NCI-H446 (cell line): ENCODE results near the gene LARGE1.
"Not testable (repeated sequence)": the region's sequence is repeated elsewhere in the genome, so short reads cannot be mapped to it uniquely, and the experiment has no call there.

Experiments
- DNase-seq, 2 experiments: peaks; one replicate each; lab custom pipeline; 2025; lab: John Stamatoyannopoulos, UW

The LARGE1 gene

DNA sequence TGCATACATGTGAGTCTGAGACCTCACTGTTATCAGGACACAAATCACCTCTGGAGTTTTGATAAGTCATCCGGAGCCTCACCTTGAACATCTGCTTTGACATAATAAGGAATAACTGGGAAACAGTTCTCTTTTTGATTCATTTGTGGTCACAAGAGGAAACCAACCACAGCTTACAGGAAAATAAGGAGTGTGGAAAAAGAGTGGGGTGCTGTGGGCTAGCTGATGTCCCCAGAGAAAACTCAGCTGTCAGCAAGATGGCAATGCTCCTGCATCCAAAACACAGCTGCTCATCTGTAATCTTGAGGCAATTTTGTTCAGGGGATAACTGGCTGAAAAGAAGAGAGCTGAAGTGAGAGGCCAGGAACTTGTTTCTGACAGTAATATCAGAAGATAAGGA is 445.7 kb downstream of the LARGE1 start:
- DNase-seq, result no peak

DNA sequence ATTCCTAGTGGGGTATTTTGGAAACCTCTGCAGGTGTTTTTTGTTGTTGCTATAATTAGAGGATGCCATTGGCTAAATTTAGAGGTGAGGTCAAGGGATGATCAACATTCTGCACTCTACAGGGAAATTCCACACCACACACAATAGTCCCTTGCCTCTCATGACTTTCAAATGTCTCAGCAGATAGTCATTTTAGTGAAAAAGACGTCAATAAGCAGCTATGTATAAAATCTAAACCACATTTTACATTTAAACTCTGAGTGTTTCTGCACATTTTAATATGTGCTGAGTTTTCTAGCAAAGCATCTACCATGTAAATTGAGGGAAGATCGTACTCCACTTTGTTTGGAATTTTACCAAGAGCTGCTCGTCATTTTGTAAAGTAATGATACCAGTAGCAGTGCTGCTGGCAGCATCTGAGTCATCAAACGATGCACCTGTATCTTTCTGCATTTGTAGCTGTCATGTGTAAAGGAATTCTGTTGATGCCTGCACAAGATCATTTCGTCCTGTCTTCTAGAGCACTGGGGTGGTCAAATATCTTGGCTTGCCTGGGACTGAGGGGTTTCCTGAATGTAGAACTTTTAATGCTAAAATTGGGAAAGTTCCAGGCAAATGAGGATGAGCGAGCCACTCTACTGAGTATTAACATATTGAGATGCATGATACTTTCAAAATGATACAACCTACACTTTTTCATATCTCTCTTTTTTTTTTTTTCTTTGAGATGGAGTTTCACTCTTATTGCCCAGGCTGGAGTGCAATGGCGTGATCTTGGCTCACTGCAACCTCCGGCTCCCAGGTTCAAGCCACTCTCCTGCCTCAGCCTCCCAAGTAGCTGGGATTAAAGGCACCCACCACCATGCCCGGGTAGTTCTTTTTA is 447.6 kb downstream of the LARGE1 start:
- DNase-seq, result no peak

DNA sequence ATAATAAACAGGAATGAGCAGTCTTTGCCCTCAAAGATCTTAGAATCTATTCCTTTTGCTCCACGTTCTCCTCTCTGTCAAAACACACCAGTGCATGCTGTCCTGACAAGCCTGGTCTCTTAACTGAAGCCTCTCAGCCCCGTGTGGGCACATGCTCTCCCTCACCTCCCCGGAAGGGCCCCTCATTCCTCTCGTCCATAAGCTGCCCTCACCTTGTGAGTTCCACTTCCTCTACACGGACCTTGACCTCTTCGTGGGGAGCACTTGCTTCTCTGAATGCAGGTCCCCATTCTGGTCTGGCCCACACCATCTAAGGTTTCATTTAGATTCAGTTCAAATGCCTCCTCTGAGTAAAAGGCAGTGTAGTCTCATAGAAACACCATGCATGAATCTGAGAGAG is 449.8 kb downstream of the LARGE1 start:
- DNase-seq, result no peak

DNA sequence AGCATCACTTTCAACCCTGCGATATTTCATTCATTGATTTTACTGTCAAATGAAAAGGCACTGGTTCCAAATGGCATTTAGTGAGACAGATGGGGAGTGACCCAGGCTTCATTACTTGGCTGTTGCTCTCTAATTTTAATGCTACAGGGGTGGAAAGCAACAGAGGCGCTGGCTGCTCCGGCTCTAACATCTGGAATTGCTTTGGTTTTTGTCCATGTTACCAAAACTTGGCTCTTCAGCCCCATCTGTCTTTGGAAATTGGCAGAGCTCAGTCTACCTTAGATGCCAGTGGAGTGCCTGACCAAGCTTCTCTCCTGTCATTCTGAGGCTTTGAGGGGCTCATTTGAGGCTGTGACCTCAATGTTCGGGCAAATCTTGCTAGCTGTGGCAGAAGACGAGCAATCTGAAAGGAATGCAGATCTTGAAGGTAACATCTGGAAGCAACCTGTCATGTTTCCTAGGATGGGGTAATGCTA is 452.6 kb downstream of the LARGE1 start:
- no peak for DNase-seq

DNA sequence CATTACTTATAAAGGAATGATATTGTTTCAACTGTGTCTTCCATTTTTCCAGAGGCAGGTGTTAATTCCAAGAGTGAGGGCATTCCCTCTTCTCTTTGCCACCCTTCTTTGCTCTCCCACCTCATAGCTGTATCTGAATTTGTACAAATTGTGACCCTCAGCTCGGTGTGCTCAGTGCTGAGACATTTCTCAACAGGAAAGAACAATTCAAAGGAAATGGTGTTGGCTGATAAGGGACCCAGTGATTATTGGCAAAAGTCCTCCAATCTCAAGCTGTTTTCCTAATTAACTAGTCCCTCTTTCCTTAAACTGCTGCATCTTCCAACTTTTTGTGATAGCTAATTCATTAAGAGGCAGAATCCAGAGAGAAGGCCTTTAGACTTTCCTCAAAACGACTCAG is 453.2 kb downstream of the LARGE1 start:
- no peak for DNase-seq

DNA sequence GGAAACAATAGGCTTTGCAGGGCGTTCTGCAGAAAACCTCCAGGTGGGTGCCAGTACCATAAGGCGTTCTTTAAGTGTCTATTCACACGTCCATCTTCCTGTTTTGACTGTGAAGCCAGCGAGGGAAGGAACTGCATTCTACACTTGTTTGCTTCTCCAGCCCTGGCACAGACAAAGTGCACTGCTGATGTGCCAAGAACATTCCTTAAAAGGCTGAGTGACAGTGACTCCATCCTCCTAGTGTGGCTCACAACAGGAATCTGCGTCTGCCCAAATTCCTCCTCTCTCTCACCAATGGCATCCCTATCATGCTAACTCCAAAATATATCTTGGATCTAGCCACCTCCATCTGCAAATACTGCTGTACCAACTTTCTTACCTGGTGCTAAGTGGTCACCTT is 454.7 kb downstream of the LARGE1 start:
- DNase-seq, result no peak

DNA sequence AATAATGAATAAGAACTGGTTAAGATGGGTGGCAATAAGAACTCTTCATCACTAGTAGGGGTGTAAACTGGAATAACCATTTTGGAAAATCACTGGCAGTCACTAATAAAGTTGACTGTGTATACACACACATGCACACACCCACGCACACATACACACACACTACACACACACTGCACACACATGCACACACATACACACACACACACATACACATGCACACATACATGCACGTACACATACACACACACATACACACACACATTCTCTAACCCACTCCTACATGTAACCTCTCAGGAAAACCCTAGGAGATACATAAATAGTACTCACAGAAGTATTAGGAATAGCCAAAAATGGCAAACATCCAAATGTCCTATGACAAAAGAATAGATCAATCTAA is 455.6 kb downstream of the LARGE1 start:
- no peak for DNase-seq

DNA sequence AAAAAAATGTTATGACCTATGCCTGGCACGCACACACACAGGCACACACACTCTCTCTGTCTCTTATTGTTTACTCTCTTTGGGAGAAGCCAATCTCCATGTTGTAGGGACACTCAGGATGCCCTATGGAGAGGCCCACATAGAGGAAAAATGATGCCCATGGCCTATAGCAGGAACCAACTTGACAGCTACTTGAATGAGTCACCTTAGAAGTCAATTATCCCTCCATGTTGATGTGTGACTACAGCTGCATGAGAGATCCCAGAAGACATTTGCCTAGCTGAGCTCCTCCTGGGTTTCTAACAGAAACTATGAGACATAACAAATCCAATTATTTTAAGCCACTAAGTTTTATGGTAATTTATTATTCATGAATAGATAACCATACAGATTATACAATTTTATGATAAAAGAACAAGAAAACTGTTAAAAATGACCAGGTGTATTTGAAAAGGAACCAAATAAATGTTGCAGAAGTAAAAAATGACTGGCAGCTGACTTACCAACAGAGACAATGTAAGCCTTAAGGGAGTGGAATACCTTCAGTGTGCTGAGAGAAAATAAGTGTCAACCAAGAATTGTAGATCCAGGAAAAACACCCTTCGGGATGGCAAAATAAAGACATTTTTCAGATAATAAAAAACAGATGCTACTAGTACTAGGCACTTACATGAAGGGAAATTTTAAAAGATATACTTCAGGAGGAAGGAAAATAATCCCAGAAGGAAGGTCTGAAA is 458.4 kb downstream of the LARGE1 start:
- DNase-seq, result no peak

DNA sequence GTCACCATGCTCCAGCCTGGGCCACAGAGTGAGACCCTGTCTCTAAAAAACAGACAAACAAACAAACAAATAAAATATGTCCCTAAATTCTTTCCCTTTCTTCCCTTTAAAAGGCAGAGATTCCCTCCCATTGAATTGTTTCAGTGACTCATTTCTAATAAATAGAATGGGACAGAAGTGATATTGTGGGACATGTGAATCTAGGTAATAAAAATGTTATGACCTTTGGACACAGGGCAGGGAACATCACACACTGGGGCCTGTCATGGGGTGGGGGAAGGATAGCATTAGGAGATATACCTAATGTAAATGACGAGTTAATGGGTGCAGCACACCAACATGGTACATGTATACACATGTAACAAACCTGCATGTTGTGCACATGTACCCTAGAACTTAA is 459.0 kb downstream of the LARGE1 start:
- not testable (repeated sequence) for DNase-seq

DNA sequence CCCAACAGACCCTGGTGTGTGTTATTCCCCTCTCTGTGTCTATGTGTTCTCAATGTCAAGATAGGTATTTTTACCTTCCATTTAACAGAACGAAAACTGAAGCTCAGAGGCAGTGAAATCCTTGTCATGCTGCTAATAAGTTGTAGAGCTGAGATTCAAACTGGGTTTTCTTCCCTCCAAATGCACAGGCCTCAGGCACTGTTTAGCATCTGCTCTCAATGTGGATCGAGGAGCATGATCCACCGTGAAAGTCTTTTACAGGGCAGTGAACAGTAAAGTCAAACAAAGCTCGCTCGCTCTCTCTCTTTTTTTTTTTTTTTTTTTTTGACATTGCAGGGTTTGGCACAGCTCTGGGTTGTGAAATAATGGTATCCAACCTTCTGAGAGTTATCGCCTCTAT is 461.1 kb downstream of the LARGE1 start:
- no peak for DNase-seq

DNA sequence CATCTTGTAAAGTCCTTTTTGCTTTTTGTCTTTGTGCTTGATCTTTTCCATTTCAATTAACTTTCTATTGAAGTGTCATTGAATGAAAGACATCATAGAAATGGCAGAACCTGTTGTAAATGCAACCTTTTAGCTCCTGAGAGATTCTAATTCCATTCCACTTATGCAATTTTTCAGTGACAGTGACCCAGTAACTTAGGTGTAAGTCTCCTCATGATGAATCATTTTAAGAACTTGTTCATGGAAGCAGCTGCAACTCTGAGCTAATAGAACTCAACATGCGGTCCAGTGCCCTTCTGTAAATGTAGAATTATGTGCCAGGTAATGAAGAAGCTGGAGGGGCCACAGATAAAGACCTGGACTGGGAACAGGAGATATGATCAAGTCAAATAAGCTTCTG is 463.8 kb downstream of the LARGE1 start:
- no peak for DNase-seq

DNA sequence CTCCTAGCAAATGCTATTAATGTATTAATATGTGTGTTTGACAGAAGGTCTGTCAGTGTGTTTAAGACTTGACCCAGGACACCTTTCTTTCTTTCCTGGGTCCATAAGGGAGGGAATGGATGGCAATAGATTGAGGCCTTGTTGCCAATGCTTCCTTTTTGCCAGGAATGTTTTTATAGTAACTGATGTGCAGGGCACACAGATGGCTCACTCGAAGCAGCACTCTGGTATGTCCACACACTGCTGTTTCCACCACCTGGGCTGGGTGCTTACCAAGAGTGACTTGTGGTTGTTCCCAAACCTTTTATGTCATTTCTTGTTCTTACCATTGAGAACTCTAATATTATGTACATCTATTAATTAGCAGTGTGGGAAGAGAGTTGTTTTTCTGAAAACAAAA is 465.2 kb downstream of the LARGE1 start:
- DNase-seq, result no peak

DNA sequence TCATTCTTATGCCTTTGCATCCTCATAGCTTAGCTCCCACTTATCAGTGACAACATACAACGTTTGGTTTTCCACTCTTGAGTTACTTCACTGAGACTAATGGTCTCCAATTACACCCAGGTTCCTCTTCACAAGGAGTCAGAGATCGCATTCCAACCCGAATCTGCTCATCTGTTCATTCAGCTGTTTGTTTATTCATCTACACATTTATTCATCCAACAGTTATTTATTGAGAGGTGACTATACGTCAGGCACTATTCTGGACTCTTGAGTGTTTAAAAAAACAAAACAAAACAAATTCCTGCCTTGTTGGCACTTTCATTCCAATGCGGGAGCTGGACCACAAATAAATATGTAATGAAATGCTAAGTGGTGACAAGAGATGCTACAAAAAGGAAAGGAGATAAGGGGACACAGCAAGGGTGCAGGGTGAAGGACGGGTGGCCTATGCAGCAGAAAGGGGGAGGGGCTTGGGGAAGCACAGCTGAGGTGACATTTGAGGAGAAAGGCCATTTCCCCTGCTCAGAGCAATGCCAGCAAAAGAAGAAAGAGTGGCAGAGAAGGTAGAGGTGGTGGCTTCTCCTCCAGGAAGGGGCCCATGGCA is 468.3 kb downstream of the LARGE1 start:
- no peak for DNase-seq

DNA sequence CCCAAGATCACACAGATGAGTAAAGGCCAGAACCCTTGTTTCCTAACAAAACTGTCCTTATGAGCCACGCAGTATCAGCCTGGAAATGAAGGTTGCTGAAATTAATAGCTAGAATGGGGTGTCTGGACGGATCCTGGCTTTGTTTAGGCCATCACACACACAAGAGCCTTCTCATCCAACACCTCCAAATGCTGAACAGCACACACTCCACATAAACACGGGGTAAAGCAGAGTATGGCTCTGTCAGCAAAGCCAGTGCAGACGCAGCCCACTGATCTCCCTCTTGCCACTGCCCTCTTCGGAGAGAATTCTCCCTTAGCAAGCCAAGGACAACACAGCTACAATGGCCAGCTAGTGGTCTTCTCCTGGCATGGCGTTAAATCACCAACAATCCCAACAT is 469.5 kb downstream of the LARGE1 start:
- DNase-seq, result no peak

DNA sequence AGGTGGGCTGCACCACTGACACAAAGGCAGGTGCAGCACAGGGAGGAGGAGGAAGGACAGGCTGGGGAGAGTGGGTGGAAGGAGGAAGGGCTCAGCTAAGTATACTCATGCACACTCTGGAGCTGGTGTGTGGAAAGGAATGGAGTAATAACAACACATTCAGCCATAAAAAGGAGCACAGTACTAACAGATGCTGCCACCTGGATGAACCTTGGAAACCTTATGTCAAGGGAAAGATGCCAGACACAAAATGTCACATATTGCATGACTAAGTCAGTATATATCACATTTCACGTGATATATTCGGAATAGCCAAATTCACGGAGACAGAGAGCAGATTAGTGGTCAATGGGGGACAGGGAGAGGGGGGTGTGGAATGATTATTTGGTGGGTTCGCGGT is 472.5 kb downstream of the LARGE1 start:
- no peak for DNase-seq

DNA sequence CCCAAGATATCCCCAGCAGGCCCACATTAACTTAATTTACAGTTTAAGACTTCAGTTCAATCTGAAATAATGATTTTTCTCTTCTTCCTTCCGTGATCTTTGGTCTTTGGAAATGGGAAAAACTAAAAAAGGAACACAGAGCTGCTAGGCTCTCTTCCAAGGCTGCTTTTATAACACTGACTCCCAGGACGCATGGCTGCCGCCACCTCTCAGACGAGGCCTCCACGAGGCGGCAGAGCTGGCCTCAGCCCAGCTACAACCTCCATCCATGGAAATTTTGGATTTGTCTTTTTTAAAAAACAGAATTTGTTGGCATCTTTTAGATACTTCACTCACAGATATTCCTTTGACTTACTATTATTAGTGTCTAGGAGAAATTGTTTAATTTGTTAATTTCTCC is 476.6 kb downstream of the LARGE1 start:
- no peak for DNase-seq

DNA sequence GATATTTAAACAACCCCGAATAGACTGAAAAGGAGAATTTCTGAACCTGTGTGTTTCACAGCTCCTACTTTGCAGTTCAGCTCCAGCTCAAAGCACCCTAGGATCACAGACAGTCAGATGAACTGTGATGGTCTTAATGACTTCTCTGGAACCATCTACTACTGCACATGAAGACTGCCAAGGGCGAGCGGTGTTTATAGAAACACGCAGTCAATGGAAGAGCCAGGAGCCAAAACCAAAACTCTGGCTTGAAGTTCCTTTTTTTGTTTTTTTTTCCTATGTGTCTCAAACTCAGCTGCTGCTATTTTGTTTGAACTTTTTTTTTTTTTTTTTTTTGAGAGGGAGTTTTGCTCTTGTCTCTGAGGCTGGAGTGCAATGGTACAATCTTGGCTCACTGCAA is 479.5 kb downstream of the LARGE1 start:
- no peak for DNase-seq

DNA sequence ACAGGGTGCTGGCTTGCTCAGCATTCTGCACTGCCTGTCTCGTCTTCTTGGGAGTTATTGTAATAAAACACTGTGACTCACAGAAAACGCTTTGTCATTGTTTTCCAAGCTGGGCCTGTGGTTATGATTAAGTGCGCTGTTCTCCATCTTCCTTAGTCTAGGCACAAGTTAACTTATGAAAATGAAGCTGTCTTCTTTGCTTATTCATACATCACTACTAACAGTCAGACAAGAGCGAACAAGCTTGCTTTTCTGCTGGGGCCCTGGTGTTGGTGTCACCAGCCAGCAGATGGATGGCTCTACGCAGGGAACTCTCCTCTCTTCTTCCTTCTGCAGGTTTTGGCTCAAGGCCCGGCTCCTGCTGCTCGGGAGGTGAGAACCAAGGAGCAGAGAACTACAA is 482.0 kb downstream of the LARGE1 start:
- no peak for DNase-seq

DNA sequence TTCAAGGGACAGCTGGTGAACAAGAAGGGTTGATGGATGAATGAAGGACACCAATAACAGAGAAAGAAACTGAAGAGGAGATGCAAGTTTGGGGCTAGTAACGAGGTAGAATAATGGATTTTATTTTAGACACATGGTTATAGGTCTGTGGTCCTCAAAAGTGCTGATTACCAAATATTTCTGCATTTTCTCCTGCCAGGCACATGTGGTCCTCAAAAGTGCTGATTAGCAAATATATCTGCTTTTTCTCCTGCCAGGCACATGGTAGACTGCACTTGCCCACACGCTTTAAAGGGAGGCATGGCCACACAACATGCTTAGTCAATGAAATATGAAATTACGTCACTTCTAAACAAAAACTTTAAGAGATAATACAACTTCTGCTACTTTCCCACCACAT is 489.0 kb downstream of the LARGE1 start:
- DNase-seq, result no peak

DNA sequence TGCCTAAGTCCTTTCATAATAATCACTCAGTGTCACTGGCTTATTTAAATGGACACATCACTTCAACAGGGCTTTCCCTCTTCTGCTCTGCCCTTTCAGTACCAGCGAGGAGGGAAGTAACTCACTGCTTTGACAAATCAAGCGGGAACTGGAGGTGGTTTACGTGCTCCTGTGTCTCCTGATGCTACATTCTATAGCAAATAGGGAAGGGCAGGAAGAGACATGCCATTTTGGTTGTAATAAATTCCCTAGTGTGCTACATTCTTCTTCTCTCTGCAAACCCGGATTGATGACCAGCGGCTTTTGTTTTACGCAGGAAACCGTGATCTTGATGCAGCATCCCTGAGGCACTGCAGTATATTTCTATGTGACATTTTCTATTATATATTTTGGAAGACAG is 491.0 kb downstream of the LARGE1 start:
- no peak for DNase-seq

DNA sequence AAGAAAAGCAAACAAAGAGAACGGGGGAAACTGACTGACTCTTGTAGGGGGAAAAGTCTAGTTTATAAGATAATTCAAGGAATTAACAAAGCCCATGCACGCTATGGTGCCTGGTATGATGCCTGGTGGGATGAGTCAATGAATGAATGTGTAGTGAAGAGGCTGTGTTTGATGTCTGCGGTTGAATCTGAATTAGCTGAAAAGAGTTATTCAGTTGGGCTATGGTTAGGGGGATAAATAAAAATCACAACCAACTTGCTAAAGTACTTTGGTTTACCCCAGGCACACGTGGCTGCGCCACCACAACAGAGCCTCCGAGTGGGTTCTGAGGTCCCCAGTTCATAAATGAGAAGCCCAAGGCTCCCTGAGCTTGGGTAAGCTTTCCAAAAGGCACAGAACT is 492.8 kb downstream of the LARGE1 start:
- DNase-seq, result no peak

DNA sequence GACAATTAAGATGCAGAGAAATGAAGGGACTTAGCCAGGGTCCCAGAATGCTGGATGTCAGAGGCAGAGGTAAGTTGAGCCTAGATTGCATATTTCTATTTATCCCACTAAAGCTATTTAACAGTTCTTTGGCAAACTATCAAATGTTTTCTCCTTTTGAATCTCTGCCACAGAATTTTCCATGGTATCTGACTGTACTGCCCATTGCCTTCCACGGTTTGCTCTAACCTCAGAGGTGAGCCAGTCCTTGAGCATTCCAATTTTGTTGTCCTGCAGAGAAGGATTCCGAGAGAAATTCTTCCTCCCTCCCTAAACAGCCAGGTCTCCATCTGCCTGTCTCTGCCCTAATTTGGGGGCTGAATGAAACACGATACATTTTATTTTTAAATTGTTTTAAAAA is 493.8 kb downstream of the LARGE1 start:
- no peak for DNase-seq

DNA sequence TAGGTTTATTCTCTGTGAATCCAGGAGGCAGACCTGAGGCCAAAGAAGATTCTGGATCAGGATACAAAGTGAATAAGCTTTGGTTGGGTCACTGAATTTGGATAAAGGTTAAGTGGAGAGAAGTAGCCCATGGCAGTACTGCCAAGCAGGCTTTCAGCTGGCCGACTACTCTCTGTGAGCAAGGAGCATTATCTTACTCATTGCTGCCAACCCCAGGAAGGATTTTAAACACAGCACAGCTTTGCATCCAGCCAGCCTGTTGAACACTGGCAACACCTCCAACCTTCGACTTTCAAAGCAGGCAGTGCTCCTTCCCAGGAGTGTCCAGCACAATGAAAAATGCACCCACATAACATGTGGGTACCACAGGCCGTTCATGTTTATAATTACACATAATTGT is 498.4 kb downstream of the LARGE1 start:
- DNase-seq, result no peak
